Nephron progenitor cell (in vitro differentiated cells): ENCODE data around the gene SHH.

Experiments used
- DNase-seq: peaks from one replicate; pipeline ENCODE4 v3.0.0; 2021
- H3K27ac Mint-ChIP-seq: 2 replicates; pipeline ENCODE4 v1.8.0; 2021; ENCODE audit warnings: mild to moderate bottlenecking, moderate library complexity, mixed read lengths
- H3K27me3 Mint-ChIP-seq: 2 replicates; pipeline ENCODE4 v1.8.0; 2021; ENCODE audit warnings: mild to moderate bottlenecking, low read depth, mixed read lengths; ENCODE audit not compliant: poor library complexity
- H3K36me3 Mint-ChIP-seq: 2 replicates; pipeline ENCODE4 v1.8.0; 2021; ENCODE audit warnings: low read depth, mixed read lengths
- H3K4me1 Mint-ChIP-seq: 2 replicates; pipeline ENCODE4 v1.8.0; 2021; ENCODE audit warnings: mixed read lengths
- H3K4me3 Mint-ChIP-seq: 2 replicates; pipeline ENCODE4 v1.8.0; 2021; ENCODE audit warnings: mild to moderate bottlenecking, moderate library complexity, mixed read lengths
- H3K9me3 Mint-ChIP-seq: 2 replicates; pipeline ENCODE4 v1.8.0; 2021; ENCODE audit warnings: mild to moderate bottlenecking, moderate library complexity, mixed read lengths
- CTCF ChIP-seq: fragments of 200-600 bp; sonication (generic); IDR thresholded peaks from 2 replicates; pipeline ENCODE4 v1.5.0; 2021; ENCODE audit warnings: antibody characterized with exemption

Gene SHH

GRCh38 chr7:155795401-155795800 is 16.9 kb downstream of the SHH start:
- Mint-ChIP-seq H3K4me3 (no peak overlapping the region), H3K36me3 (no peaks in the 10 kb centered on the region), H3K9me3 (peaks cover 9% of the 10 kb centered on the region), H3K27me3 (peaks cover 66% of the 10 kb centered on the region), H3K27ac (no peak overlapping the region), H3K4me1 (no peaks in the 10 kb centered on the region)
- no peak for TF ChIP-seq CTCF
- no peak for DNase-seq

- no peak for DNase-seq
- Mint-ChIP-seq H3K27me3 (peaks cover 62% of the 10 kb centered on the region), H3K4me1 (no peaks in the 10 kb centered on the region), H3K4me3 (no peak overlapping the region), H3K27ac (no peak overlapping the region), H3K36me3 (no peaks in the 10 kb centered on the region), H3K9me3 (peaks cover 9% of the 10 kb centered on the region)
- TF ChIP-seq CTCF = no peak
These were observed 18.1 kb downstream of the SHH start for GRCh38 chr7:155794196-155794595.

GRCh38 chr7:155793720-155794119 is 18.5 kb downstream of the SHH start:
- Mint-ChIP-seq H3K4me1 (no peaks in the 10 kb centered on the region), H3K4me3 (no peak overlapping the region), H3K9me3 (peaks cover 9% of the 10 kb centered on the region), H3K27ac (no peak overlapping the region), H3K36me3 (no peaks in the 10 kb centered on the region), H3K27me3 (peaks cover 57% of the 10 kb centered on the region)
- DNase-seq = no peak
- no peak for TF ChIP-seq CTCF

- TF ChIP-seq CTCF = no peak
- Mint-ChIP-seq H3K27me3 (peaks cover 51% of the 10 kb centered on the region), H3K4me1 (no peaks in the 10 kb centered on the region), H3K9me3 (peaks cover 9% of the 10 kb centered on the region), H3K36me3 (no peaks in the 10 kb centered on the region), H3K4me3 (no peak overlapping the region), H3K27ac (no peak overlapping the region)
- DNase-seq = no peak
These were observed 19.2 kb downstream of the SHH start for GRCh38 chr7:155792999-155793560.

- Mint-ChIP-seq H3K9me3 (peaks cover 9% of the 10 kb centered on the region), H3K27ac (no peak overlapping the region), H3K4me3 (no peak overlapping the region), H3K36me3 (no peaks in the 10 kb centered on the region), H3K4me1 (peaks cover 5% of the 10 kb centered on the region), H3K27me3 (peaks cover 54% of the 10 kb centered on the region)
- DNase-seq = no peak
- TF ChIP-seq CTCF = no peak
These were observed 19.8 kb downstream of the SHH start for GRCh38 chr7:155792315-155792960.

GRCh38 chr7:155791836-155792235 is 20.4 kb downstream of the SHH start:
- H3K9me3 Mint-ChIP-seq = peaks cover 9% of the 10 kb centered on the region
- no peaks in the 10 kb centered on the region for H3K36me3 Mint-ChIP-seq
- H3K27me3 Mint-ChIP-seq = peaks cover 56% of the 10 kb centered on the region
- H3K4me3 Mint-ChIP-seq = no peak overlapping the region
- no peak overlapping the region for H3K27ac Mint-ChIP-seq
- no peak for TF ChIP-seq CTCF
- no peak for DNase-seq
- peaks cover 6% of the 10 kb centered on the region for H3K4me1 Mint-ChIP-seq
